Heart left ventricle (tissue), 16 donors: ENCODE measurements around the gene STIMATE. TPM values are rescaled to one million over a fixed set of nuclear protein-coding genes. Genes with fewer than 3 reads are reported as not detected.

Experiments used
- ATAC-seq, 4 donors: fragments of 200-7000 bp; cut with Tn5 transposase; one replicate each; pipeline ENCODE4 v1.9.1; 2020 to 2022; ENCODE audit warnings: moderate library complexity in 4 of 4, mild to moderate bottlenecking in 3 of 4, moderate number of reproducible peaks in 1 of 4
- DNase-seq, 5 donors: peaks; one replicate each; pipeline ENCODE4 v3.0.0-alpha.2; 2020
- H3K27ac ChIP-seq, 12 donors: fragments of 200-600 bp; sonication (generic) in 4 of 12; one replicate each; pipeline versions ENCODE4 v1.5.0 to v1.8.0; 2016 to 2022; ENCODE audit warnings: mild to moderate bottlenecking in 2 of 12
- H3K27me3 ChIP-seq, 9 donors: fragments of 200-600 bp; sonication (generic) in 2 of 9; one replicate each; pipeline versions ENCODE4 v1.5.1 to v1.8.0; 2016 to 2022; ENCODE audit warnings: mild to moderate bottlenecking in 3 of 9
- H3K36me3 ChIP-seq, 9 donors: fragments of 200-600 bp; sonication (generic) in 2 of 9; one replicate each; pipeline versions ENCODE4 v1.5.0 to v1.8.0; 2018 to 2022; ENCODE audit warnings: mild to moderate bottlenecking in 2 of 9
- H3K4me1 ChIP-seq, 12 donors: fragments of 200-600 bp; sonication (generic) in 4 of 12; one replicate each; pipeline versions ENCODE4 v1.5.0 to v1.8.0; 2016 to 2022; ENCODE audit warnings: mild to moderate bottlenecking in 3 of 12
- H3K4me3 ChIP-seq, 12 donors: fragments of 200-600 bp; sonication (generic) in 4 of 12; one replicate each; pipeline versions ENCODE4 v1.5.0 to v1.8.0; 2017 to 2022; ENCODE audit warnings: mild to moderate bottlenecking in 9 of 12, moderate library complexity in 4 of 12
- H3K9me3 ChIP-seq, 12 donors: fragments of 200-600 bp; sonication (generic) in 4 of 12; one replicate each; pipeline versions ENCODE4 v1.5.0 to v1.8.0; 2016 to 2022; ENCODE audit warnings: mild to moderate bottlenecking in 1 of 12
- POLR2A ChIP-seq, 2 donors: fragments of 450-650 bp; IDR thresholded peaks; one replicate each; pipeline ENCODE4 v1.6.1; 2017; ENCODE audit warnings: antibody characterized with exemption in 2 of 2, mild to moderate bottlenecking in 2 of 2, moderate library complexity in 2 of 2
- WGBS, 4 donors: extraction: QIAGEN DNeasy Blood & Tissue Kit in 2 of 4; methylation state at CpG; one replicate each; pipeline versions ENCODE4 v1.1.5 to v1.1.7; 2013 to 2018; 5-methylcytosine and 5-hydroxymethylcytosine counted together
- intact Hi-C, 10 donors: fragments of 100-400 bp; cut with DNase I; formaldehyde crosslinking; loops; one replicate each; pipeline versions ENCODE4 v1.11.1 to v1.14.2; 2022
- polyA plus RNA-seq, 2 donors: library from polyadenylated mRNA; stranded (reverse); fragments of 200-250 nt; gene quantifications; one replicate each; pipeline ENCODE4 v1.2.3, GENCODE V29; 2013
- total RNA-seq, 9 donors: library from RNA; depleted of rRNA in 2 of 9; stranded (reverse); fragments of >200 nt in 2 of 9; fragmentation: NEBNext Ultra II Directional in 3 of 9; extraction: Animal tissue kit (Norgen Biotek cat#: 25700) in 3 of 9; gene quantifications; one replicate each; pipeline versions ENCODE4 v1.1.0 to v1.2.4, GENCODE V29; 2016 to 2023
- TF ChIP-seq, protein P1 (sequence below), 12 donors: fragments of 200-600 bp; sonication (generic) in 4 of 12; IDR thresholded peaks; one replicate each; pipeline versions ENCODE4 v1.5.0 to v1.8.0; 2018 to 2022; ENCODE audit warnings: antibody characterized with exemption in 12 of 12, mild to moderate bottlenecking in 5 of 12
- donor health status: ischemic (EF 13 %, LVEDD 7.1; RV severe dilation, severe dysfunction).
- donor health status: healthy with polysubstance abuse.
- donor health status: DM: no; HTN: yes; CAD: no.
- donor health status: DM: no; HTN: no; CAD: no.
- donor health status: ischemic (EF 25% LVEDD 6.9; RV normal size, moderate dysfunction).
- donor health status: ischemic (EF 25% LVEDD 5.7; RV mildly dilated, moderate dysfunction).
- donor health status: healthy.
- donor health status: DM: yes; HTN: yes; CAD: no.
- donor health status: ischemic (EF 35%, LVEDD 5.7; RV mildly dilated, moderate dysfunction).
- donor health status: nonischemic (EF 11% LVEDD 7.7; RV severe dilation, severe dysfunction).
- donor health status: DM: yes; HTN: yes; CAD: no.
- donor health status: PGD.
- donor health status: ischemic (EF 29% LVEDD 5.4; RV normal size, mild dysfunction).
- donor health status: nonischemic (EF 23%, LVEDD 6.1; RV moderate dilation, normal function).

STIMATE gene
- total and polyA plus RNA-seq, 11 donors: 3.4 to 17.1 (median 9.4) TPM

DNA sequence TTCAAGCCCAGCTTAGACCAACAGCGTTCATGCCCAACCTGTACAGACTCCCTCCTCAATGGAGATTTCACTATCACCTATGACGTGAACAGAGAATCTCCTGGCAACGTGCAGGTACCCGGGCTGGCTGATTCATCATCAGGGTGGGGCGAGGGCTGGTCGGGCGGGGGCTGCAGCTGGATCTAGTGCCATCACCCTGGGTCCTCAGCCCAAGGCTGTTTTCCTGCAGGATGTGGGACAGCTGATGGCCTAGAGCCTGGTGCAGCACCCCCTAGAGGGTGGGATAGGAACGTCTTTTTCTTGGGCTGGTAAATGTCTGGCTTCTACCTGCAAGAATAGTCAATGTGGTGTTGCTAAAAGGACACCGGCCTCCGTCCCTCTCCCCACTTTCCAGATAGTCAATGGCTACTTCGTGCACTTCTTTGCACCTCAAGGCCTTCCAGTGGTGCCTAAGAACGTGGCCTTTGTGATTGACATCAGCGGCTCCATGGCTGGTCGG lies 98.3 kb downstream of the STIMATE start:
- Histone ChIP-seq H3K36me3 (no peaks in the 10 kb centered on the region), H3K4me1 (no peaks in the 10 kb centered on the region), H3K4me3 (no peak overlapping the region), H3K27ac (no peak overlapping the region), H3K9me3 (no peaks in the 10 kb centered on the region), H3K27me3 (no peaks in the 10 kb centered on the region)
- no peak for ATAC-seq
- 64 to 74% (median 66%) methylated on average over 9 to 14 of the region's 14 CpGs for WGBS, 4 donors
- intact Hi-C loops: no loop called here
- no peak for DNase-seq
- TF ChIP-seq POLR2A (IDR thresholded peaks at IDR 0.05): no peak
- TF ChIP-seq, protein P1, sequence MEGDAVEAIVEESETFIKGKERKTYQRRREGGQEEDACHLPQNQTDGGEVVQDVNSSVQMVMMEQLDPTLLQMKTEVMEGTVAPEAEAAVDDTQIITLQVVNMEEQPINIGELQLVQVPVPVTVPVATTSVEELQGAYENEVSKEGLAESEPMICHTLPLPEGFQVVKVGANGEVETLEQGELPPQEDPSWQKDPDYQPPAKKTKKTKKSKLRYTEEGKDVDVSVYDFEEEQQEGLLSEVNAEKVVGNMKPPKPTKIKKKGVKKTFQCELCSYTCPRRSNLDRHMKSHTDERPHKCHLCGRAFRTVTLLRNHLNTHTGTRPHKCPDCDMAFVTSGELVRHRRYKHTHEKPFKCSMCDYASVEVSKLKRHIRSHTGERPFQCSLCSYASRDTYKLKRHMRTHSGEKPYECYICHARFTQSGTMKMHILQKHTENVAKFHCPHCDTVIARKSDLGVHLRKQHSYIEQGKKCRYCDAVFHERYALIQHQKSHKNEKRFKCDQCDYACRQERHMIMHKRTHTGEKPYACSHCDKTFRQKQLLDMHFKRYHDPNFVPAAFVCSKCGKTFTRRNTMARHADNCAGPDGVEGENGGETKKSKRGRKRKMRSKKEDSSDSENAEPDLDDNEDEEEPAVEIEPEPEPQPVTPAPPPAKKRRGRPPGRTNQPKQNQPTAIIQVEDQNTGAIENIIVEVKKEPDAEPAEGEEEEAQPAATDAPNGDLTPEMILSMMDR (IDR thresholded peaks at IDR 0.05): peak in 10 of 12 donors; percentile 14 to 48 (median 32)

DNA sequence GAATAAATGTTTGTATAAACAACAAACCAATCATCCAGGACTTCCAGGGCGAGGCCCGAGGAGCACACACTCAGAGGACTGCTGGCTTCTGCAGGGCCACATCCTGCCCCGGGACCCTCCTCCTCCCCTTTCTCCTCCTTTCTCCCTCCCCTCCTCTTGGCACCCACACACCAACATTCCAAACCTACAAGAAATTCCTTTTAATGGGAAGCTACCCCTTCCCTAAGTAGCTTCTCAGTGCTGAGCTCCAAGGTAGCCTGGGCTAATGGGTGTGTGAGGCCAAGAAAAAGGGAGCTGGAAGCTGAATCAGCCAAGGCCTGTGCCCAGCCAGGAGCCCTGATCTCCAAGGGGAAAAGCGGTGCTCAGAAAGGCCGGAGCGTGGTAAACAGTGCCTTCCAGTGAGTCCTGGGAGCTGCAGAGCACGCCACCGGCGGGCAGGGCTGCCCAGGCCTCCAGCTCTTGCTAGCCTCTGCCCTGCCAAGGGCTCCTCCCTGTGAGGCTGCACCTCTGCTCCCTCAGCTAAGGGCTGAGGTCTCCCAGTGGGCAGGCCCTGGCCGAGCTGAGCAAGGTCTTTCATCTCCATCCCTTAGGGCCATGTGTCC lies 98.9 kb downstream of the STIMATE start:
- H3K4me1 ChIP-seq: no peaks in the 10 kb centered on the region
- TF ChIP-seq POLR2A (IDR thresholded peaks at IDR 0.05): no peak
- TF ChIP-seq, protein P1 (IDR thresholded peaks at IDR 0.05): no peak
- H3K36me3 ChIP-seq: no peaks in the 10 kb centered on the region
- ATAC-seq (no peak), DNase-seq (no peak)
- H3K27ac ChIP-seq: no peak overlapping the region
- no peaks in the 10 kb centered on the region for H3K9me3 ChIP-seq
- no peaks in the 10 kb centered on the region for H3K27me3 ChIP-seq
- intact Hi-C loops: no loop called here
- 77 to 85% (median 81%) methylated on average over 7 to 10 of the region's 10 CpGs for WGBS, 4 donors
- no peak overlapping the region for H3K4me3 ChIP-seq

DNA sequence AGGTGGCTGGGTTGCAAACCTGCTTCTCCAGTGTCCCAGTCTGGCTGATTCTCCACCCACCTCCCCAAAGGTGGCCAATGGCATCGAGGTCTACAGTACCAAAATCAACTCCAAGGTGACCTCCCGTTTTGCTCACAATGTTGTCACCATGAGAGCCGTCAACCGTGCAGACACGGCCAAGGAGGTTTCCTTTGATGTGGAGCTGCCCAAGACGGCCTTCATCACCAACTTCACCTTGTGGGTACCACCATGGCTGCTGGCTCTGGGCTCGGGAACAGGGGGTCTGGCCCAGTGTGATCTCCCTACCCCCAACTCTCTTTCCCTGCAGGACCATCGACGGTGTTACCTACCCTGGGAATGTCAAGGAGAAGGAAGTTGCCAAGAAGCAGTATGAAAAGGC lies 100.9 kb downstream of the STIMATE start:
- H3K9me3 ChIP-seq: no peaks in the 10 kb centered on the region
- no peak overlapping the region for H3K4me3 ChIP-seq
- TF ChIP-seq, protein P1 (IDR thresholded peaks at IDR 0.05): no peak
- no peak for TF ChIP-seq POLR2A (IDR thresholded peaks at IDR 0.05)
- H3K4me1 ChIP-seq: no peaks in the 10 kb centered on the region
- 83 to 95% (median 93%) methylated on average over 5 to 9 of the region's 9 CpGs for WGBS, 4 donors
- DNase-seq (no peak), ATAC-seq (no peak)
- no peak overlapping the region for H3K27ac ChIP-seq
- no peaks in the 10 kb centered on the region for H3K36me3 ChIP-seq
- intact Hi-C loops: no loop called here
- H3K27me3 ChIP-seq: no peaks in the 10 kb centered on the region

DNA sequence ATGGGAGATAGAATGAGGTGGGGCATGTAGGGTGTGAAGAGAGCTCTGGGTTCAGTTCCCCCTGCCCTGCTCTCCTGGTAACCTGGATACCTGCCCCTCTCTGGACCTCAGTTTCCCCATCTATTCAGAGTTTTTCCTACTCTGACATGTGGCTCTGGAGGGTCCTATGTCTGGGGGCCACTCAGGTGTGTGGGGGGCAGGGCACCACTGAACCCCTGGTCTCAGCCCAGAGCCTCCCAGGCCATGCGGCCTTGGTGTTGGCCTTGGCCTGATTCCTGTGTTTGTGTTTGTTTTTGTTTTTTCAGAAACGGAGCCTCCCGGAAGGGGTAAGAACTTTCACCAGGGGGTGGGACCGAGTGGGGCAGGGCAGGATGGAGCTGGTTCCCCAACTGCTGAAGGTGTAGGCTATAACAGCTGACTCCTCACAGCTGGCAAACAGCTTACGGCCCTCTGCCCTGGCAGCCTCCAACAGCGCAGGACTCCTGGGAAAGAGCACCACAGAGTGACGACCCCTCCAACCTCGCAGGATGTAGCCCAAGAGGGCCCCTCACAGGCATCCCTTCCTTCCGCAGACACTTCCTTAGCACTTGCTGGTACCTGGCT lies 101.9 kb downstream of the STIMATE start:
- Histone ChIP-seq H3K4me3 (no peak overlapping the region), H3K36me3 (no peaks in the 10 kb centered on the region), H3K4me1 (no peaks in the 10 kb centered on the region), H3K9me3 (no peaks in the 10 kb centered on the region), H3K27me3 (no peaks in the 10 kb centered on the region), H3K27ac (no peak overlapping the region)
- WGBS, 4 donors: 56 to 69% (median 61%) methylated on average over 4 to 9 of the region's 9 CpGs
- no peak for DNase-seq
- intact Hi-C loops: no loop called here
- no peak for ATAC-seq
- no peak for TF ChIP-seq POLR2A (IDR thresholded peaks at IDR 0.05)
- TF ChIP-seq, protein P1 (IDR thresholded peaks at IDR 0.05): no peak
